ENCODE data around the gene PSMC1.

PSMC1 gene

DNA sequence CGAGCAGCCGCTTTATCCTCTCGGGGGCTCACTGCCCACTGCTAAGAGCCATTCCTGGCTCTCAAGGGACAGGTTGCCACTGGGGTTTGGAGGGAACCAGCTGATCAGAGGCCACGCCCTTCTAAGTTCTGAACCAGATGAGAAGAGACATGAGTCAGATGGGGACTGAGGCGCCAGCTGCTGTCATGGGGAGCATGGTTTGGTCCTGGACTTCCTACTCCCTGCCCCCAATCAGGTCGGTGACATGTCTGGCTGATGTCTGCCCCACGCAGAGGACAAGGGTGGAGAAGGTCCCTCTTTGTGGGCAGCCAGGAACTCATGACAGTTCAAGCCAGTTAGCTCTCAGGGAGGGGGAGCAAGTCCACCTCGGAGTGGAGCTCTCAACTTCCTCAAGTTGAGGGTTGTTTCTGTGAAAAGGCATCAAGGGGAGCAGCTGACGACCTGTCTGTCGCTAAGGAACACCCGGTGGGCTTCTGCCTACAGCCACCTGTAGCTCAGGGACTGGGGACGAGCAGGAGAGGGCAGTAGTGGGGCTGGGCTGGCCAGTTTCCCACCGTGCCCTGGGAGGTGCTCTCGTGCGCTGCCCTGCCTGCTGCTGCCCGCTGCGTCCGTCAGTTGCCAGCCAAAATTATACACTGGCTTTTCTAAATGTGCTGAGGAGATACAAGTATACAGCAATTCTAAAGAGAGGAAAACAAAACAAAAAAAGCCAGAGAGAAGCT is 20.5 kb downstream of the PSMC1 start:
- no peak for DNase-seq

DNA sequence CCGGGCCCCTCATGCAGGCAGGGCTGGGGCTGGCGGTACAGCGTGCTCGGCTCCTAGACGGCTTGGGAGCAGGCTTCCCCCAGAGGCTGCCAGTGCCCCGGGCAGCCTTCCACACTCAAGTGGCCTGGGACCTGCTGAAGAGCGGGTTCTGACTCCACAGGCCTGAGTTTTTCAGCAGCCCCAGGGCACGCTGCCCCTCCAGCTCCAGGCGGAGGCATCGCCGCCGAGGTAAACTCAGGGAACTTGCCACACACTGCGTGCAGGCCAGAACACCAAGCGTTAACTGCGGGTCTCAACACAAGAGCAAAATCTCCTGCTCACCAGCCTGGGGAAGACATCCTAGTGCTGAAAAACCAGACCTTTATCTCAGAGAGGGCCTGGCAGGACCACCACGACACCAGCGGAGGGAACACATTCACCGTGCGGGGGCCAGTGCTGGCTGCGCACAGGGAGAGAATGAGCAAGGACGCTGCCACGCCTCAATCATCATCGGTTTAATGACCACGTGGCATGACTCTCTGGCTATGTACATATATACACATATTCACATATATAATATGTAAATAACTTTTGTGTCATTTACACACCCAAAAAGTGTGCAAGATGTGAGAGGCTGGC is 21.3 kb downstream of the PSMC1 start:
- no peak for DNase-seq

DNA sequence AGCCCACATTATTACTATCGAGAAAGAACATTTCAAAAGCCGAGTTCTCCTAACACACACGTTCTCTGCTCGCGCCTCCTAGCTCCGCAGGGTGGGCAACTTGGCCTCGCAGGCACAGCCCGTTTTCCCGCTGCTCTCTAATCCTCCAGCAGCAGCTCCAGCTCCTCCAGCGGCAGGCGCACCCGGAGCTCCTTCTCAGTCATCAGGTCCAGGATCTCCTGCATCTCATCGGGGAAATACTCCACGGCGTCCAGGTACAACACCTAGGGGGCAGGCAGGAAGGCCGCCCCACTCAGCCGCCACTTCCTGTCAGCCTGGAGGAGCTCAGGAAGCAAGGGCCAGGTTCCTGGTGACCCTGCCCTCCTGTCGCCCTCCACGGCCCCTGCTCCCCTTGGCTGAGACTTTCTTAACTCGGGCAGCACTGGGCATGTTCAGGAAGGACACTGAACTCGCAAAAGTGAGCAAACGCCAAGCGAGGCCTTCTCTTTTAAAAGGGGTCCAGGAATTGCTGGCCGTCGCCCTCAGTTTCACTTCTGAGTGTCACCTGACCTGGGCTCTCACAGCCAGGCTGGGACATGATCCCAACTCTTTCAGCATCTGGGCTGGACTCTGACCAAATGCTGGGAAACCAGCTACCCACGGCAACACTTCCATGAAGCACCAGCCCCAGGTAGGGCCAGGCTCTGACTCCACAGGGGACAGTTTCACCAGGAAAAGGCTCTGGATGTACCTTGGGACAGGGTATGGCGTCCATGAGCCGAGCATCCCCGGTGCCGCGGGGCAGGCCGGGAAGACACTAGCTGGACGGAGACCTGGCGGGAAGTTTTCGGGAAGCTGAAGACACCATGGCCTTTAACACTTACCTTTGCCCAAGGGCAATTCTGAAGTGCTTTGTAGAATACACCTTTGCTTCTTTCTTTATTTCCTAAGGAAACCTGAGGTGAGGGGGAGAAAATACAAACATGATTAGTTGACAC is 22.1 kb downstream of the PSMC1 start:
- DNase-seq = no peak

GRCh38 chr14:90280096-90280495 is 23.7 kb downstream of the PSMC1 start:
- no peak for DNase-seq

DNA sequence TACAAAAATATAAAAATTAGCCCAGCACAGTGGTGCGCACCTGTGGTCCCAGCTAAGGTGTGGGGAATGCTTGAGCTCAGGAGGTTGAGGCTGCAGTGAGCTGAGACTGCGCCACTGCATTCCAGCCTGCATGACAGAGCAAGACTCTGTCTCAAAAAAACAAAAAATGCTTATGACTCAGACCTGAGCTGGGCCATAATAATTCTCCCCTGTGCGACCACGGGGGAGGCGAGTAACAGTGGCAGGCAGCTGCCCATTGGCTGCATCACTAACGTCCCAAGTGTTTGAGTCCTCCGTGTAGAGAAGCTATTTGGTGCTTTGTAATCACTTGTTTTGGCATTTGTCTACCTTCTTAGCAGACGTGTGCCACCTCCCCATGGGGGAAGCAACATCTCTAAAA is 24.9 kb downstream of the PSMC1 start:
- DNase-seq = peak; percentile 58

DNA sequence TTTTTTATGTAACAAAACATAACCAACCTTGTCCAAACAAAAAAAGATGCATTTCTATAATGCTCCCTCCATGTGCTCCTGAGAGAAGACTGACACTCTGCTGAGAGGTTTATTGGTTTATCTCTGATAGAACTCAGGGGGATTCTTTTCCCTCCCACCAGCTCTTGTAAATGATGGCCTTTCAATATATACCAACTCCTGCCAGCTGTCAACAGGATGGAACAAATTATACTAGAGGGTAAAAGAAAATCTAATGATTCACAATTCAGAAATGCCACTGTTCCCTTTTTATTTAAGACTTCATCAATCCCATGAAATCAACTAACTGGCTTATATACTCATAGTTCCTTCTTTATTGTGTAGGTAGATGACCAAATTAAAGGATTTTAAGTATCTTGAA is 25.4 kb downstream of the PSMC1 start:
- no peak for DNase-seq

DNA sequence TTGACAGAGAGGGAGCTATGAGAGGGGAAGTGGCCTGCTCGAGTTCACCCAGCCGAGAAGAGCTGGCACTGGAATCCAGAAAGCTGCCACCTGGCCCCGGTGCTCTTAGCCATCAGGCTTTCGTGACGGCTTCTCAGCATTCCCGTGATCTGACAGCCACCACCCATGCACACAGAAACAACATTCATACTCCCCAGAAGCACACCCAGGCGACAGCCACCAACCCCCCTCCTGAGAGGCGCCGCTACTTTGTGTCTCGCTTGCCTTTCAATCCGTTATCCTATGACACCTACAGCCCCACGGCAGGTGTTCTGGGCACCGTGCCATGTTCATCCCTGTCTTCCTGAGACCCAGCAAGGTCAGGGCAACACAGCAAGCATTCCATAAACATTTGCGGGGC is 31.4 kb downstream of the PSMC1 start:
- DNase-seq = no peak

DNA sequence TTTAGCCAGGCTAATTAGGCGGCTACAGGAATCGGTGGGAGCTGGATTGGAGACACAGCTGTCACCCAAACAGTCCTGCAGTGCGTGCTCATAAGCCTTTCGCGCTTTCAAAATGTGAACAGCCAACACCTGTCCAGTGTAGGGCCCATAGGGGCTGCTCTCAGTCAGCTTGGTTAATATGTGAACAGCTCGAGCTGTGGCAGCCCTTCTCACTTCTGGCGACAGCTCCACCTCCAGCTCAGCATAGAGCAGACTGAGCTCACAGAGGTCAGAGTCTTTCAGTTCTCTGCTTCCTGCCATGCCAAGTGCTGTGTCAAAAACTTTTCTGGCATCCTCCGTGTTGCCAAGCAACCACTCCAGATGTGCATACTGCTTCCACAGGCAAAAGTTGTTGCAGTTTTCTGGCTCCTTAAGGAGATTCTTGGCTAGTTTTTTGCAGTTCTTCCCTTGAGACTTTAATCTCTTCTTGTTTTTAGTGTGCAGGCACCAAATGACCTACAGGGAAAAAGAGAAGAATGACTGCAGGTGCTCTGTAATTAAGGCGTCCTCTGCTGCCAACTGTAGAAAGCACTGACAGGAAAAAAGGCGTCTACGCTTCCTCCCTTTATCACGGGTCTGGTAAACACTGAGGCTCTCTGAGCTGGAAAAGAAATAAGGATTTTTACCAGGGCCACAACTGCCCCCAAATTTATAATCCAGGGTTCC is 32.5 kb downstream of the PSMC1 start:
- no peak for DNase-seq

GRCh38 chr14:90290337-90291011 is 34.1 kb downstream of the PSMC1 start:
- no peak for DNase-seq

DNA sequence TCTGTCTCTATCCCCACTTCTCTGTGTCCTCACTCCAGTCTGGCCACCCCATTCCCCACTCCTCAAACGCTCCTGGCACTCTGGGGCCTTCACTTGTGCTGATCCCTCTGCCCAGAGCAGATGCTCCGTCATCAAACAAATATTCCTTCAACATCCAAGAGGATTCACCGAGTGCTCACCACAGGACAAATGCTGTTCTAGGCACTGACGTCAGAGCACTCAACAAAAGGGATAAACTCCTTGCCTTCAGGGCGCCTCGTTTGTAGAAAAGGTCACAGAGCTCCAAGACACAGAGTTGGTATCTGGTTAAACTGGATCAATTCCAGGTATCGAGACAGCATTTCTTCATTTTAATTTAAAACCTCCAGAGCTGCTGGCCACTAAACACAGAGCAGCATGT is 35.3 kb downstream of the PSMC1 start:
- no peak for DNase-seq

DNA sequence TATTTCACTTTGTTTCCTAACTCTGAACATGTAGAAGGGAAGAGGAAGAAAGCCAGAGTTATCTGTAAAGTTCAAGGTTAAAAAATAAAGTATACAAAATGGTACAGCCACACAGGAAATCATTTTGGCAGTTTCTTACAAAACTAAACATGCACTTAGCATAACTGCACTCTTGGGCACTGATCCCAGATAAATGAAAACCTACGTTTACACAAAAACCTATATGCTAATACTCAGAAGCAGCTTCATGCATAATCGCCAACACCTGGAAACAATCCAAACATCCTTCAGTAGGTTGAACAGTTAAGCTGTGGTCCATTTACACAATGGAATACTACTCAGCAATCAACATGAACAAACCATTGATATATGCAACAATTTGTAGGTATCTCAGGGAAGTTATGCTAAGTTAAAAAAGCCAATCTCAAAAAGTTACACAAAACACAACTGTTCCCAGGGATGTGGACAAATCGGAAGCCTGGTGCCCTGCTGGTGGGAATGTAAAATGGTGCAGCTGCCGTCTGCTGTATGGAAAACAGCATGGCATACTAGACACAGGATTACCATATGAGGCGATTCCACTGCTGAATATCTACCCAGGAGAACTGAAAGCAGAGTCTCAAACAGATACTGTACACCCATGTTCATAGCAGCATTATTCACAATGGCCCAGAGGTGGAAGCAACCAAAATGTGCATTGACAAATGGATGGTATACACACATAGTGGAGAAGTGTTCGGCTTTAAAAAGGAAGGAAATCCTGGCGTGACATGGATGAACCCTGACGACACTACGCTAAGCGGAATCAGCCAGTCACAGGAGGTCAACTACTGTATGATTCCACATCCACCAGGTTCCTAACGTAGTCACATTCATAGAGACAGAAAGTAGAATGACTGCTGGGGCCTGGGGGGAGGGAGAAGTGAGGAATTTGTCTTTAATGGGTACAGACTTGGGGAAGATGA is 37.7 kb downstream of the PSMC1 start:
- no peak for DNase-seq

GRCh38 chr14:90294872-90295271 is 38.5 kb downstream of the PSMC1 start:
- no peak for DNase-seq

DNA sequence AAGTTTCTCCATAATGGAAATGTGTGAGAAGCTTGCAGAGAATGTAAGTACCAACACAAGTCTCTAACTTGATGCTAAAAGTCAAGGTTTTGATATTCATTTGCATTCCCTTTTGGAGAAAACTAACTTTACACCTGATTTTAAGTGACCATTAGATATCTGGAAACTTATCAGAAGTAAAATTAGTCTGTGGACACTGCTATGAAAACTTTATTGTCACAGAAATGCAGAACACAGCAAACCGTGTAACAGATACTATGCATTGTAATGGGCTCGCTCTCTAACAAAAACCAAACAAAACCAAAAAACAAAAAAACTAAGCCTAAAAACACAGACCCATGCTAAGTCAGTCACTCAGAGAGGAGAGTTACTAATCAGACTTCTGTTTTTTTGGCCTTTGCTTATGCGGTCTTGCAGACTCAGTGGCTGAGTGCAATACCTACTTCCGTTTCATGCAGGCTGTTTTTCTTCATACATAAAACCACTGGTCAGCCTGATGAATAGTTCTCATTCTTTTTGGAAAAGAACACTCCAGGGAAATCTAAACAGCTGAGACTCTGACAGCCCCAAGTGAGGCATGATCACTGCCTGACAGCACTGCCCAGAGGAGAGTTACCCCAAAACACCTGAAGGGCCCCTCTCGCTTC is 39.6 kb downstream of the PSMC1 start:
- no peak for DNase-seq

DNA sequence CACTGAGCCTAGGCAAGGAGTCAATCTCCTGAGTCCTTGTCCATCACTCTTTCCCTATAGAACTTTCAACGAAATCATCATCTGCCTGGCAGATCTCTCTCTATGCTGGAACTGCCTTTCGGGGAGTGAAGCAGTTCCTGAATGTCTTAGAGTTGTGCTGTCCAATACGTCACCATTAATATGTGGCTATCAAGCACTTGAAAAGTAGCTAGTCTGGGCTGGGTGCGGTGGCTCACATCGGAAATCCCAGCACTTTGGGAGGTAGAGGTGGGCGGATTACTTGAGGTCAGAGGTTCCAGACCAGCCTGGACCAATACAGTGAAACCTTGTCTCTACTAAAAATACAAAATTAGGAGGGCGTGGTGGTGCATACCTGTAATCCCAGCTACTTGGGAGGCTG is 40.3 kb downstream of the PSMC1 start:
- no peak for DNase-seq

GRCh38 chr14:90297876-90298629 is 41.7 kb downstream of the PSMC1 start:
- no peak for DNase-seq

DNA sequence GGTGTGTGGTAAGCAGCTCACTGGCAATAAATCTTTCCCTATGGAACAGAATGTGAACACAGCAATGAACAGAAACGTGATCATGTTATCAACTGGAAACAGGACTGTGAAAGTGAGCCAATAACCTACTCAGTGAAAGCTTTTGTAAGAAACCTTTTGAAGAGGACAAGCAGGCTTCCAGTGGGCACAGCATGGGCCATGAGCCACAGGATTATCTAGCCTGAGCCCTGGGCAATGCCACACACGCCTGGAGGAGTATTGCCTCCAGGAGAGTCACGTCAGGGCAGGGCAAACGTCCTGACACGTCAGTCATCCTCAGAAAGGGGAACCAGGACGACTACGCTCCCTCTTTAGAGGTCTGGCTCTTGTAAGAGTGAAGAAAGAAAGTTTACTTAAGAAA is 43.1 kb downstream of the PSMC1 start:
- DNase-seq = no peak

- no peak for DNase-seq
Observed at GRCh38 chr14:90300611-90301047, 44.3 kb downstream of the PSMC1 start.

DNA sequence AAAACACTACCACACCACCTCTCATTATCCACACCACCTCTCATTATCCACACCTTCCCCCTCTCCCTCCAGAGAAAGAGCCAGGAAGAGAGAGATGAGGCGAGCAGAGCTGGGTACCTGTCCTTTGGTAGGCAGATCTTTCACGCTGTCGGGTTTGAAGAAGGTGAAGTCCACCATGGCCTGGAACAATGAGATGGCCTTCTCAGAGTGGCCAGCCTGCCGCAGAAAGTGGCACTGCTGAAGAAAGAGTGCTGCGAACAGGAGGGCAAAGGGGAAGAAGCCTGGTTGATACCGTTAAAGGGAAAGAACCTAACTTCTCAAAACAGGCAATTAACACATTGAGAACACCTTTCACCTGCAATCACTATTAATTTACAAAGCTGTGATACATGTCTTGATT is 44.8 kb downstream of the PSMC1 start:
- no peak for DNase-seq

- DNase-seq = peak; percentile 24
Observed at GRCh38 chr14:90301668-90302090, 45.3 kb downstream of the PSMC1 start.

All from kidney glomerular epithelial cell (primary cell).